HCT116 (cell line): ENCODE data around the gene FAM117A. TPM values are rescaled to one million over a fixed set of nuclear protein-coding genes. Genes with fewer than 3 reads are reported as not detected.

Experiments used
- ATAC-seq: fragments of 200-7000 bp; cut with Tn5 transposase; 2 replicates; pipeline ENCODE4 v1.9.1; 2020; ENCODE audit warnings: mild to moderate bottlenecking, moderate library complexity
- BruUV-seq: library from RNA; stranded (reverse); fragments of 400-500 nt; replicated peaks from 2 replicates; lab custom pipeline; 2021; lab: Mats Ljungman, UMichigan
- CTCF ChIA-PET: fragments of 300-600 bp; sonication (Branson Sonifier 250); formaldehyde crosslinking; loops from one replicate; lab custom pipeline; 2021; ENCODE audit warnings: antibody characterized with exemption; lab: Charles Lee
- POLR2A ChIA-PET: fragments of 300-600, 350-600 bp; sonication (Branson Sonifier 250); formaldehyde crosslinking; loops from one replicate; lab custom pipeline; 2021; ENCODE audit warnings: antibody characterized with exemption; lab: Charles Lee
- RAD21 ChIA-PET, 2 experiments: fragments of 300-600 bp; sonication (Branson Sonifier 250); formaldehyde crosslinking; loops; one replicate each; lab custom pipeline; 2023; ENCODE audit warnings: low total read pairs in 2 of 2; ENCODE audit not compliant: uncharacterized antibody in 2 of 2, unreplicated experiment in 2 of 2, low non-redundant PET in 1 of 2; lab: Charles Lee
- DNase-seq: peaks from one replicate; pipeline ENCODE4 v3.0.0-alpha.2; 2010; ENCODE audit warnings: low read depth, low spot score
- H2AFZ ChIP-seq: fragments of 200-600 bp; shearing (Covaris generic), sonication (generic); 2 replicates; pipeline ENCODE4 v1.6.1; 2017; ENCODE audit warnings: low read depth, mixed run types, mixed read lengths, antibody characterized with exemption, low read length; ENCODE audit not compliant: poor library complexity, severe bottlenecking
- H3K27ac ChIP-seq: 2 replicates; pipeline ENCODE4 v1.5.1; 2012; ENCODE audit warnings: low read depth, low read length
- H3K27me3 ChIP-seq: fragments of 200-600 bp; sonication (generic); 2 replicates; pipeline ENCODE4 v1.6.1; 2016; ENCODE audit warnings: mixed run types, low read length, mixed read lengths; ENCODE audit not compliant: insufficient read depth
- H3K36me3 ChIP-seq, 2 experiments: fragments of 200-500 bp in 1 of 2; fragments of 200-600 bp in 1 of 2; sonication (Bioruptor generic) in 1 of 2; sonication (generic) in 1 of 2; 2 replicates each; pipeline versions ENCODE4 v1.5.1 to v1.6.1; 2014 to 2016; ENCODE audit warnings: low read length in 2 of 2, inconsistent platforms in 1 of 2, mixed read lengths in 1 of 2, mixed run types in 1 of 2; ENCODE audit not compliant: insufficient read depth in 2 of 2, control insufficient read depth in 1 of 2
- H3K4me1 ChIP-seq, 2 experiments: fragments of 200-600 bp in 1 of 2; sonication (generic) in 1 of 2; 2 replicates each; pipeline versions ENCODE4 v1.5.1 to v1.6.1; 2012 to 2017; ENCODE audit warnings: low read length in 2 of 2, inconsistent platforms in 1 of 2, mild to moderate bottlenecking in 1 of 2, mixed read lengths in 1 of 2, mixed run types in 1 of 2, moderate library complexity in 1 of 2; ENCODE audit not compliant: insufficient read depth in 2 of 2, control insufficient read depth in 1 of 2
- H3K4me2 ChIP-seq: fragments of 200-600 bp; sonication (generic); 2 replicates; pipeline ENCODE4 v1.6.1; 2017; ENCODE audit warnings: mixed run types, low read length, mixed read lengths
- H3K4me3 ChIP-seq, 2 experiments: fragments of 200-600 bp in 1 of 2; sonication (generic) in 1 of 2; replicated peaks in 1 of 2; 2 replicates each; pipeline ENCODE4 v1.5.1; 2011 to 2016; ENCODE audit warnings: low read length in 2 of 2, control low read depth in 1 of 2, low read depth in 1 of 2, mild to moderate bottlenecking in 1 of 2, mixed read lengths in 1 of 2, mixed run types in 1 of 2
- H3K79me2 ChIP-seq: fragments of 200-600 bp; sonication (generic); 2 replicates; pipeline ENCODE4 v1.6.1; 2017; ENCODE audit warnings: mild to moderate bottlenecking, mixed run types, low read length, moderate library complexity, mixed read lengths; ENCODE audit not compliant: insufficient read depth
- H3K9ac ChIP-seq: fragments of 200-600 bp; sonication (generic); 2 replicates; pipeline ENCODE4 v1.6.1; 2016; ENCODE audit warnings: low read length, mixed read lengths
- H3K9me2 ChIP-seq: fragments of 200-600 bp; sonication (generic), shearing (Covaris generic); 2 replicates; pipeline ENCODE4 v1.6.1; 2017; ENCODE audit warnings: mixed run types, mild to moderate bottlenecking, moderate library complexity; ENCODE audit not compliant: insufficient read depth
- H3K9me3 ChIP-seq, 2 experiments: fragments of 200-500 bp in 1 of 2; fragments of 200-600 bp in 1 of 2; sonication (Bioruptor generic) in 1 of 2; sonication (generic) in 1 of 2; 2 replicates each; pipeline ENCODE4 v1.6.1; 2014 to 2017; ENCODE audit warnings: low read length in 2 of 2, mixed read lengths in 2 of 2, inconsistent platforms in 1 of 2, low read depth in 1 of 2, mild to moderate bottlenecking in 1 of 2, mixed run types in 1 of 2, moderate library complexity in 1 of 2; ENCODE audit not compliant: control insufficient read depth in 1 of 2, insufficient read depth in 1 of 2
- H4K20me1 ChIP-seq: fragments of 200-600 bp; sonication (generic), shearing (Covaris generic); 2 replicates; pipeline ENCODE4 v1.6.1; 2017; ENCODE audit warnings: mixed run types, mild to moderate bottlenecking, moderate library complexity; ENCODE audit not compliant: insufficient read depth
- CBX3 ChIP-seq: IDR thresholded peaks from 2 replicates; pipeline ENCODE4 v1.6.1; 2012; ENCODE audit warnings: low read depth
- CEBPB ChIP-seq: IDR thresholded peaks from 2 replicates; pipeline ENCODE4 v1.6.1; 2012; ENCODE audit warnings: low read depth
- EGR1 ChIP-seq: IDR thresholded peaks from 2 replicates; pipeline ENCODE4 v1.6.1; 2012; ENCODE audit warnings: low read depth
- ELF1 ChIP-seq: IDR thresholded peaks from 2 replicates; pipeline ENCODE4 v1.6.1; 2012; ENCODE audit warnings: low read depth, borderline replicate concordance
- EZH2 ChIP-seq: fragments of 200-600 bp; sonication (generic); IDR thresholded peaks from 2 replicates; pipeline ENCODE4 v1.6.1; 2017; ENCODE audit warnings: antibody characterized with exemption, mixed run types
- FOSL1 ChIP-seq: IDR thresholded peaks from 2 replicates; pipeline ENCODE4 v1.6.1; 2012; ENCODE audit warnings: low read depth
- JUND ChIP-seq: IDR thresholded peaks from 2 replicates; pipeline ENCODE4 v1.6.1; 2012
- RAD21 ChIP-seq: IDR thresholded peaks from 2 replicates; pipeline ENCODE4 v1.6.1; 2012; ENCODE audit warnings: low read depth, mild to moderate bottlenecking
- SIN3A ChIP-seq: IDR thresholded peaks from 2 replicates; pipeline ENCODE4 v1.6.1; 2012; ENCODE audit warnings: low read depth
- SRF ChIP-seq: IDR thresholded peaks from 2 replicates; pipeline ENCODE4 v1.6.1; 2012; ENCODE audit warnings: low read depth
- YY1 ChIP-seq: IDR thresholded peaks from 2 replicates; pipeline ENCODE4 v1.6.1; 2011; ENCODE audit warnings: low read length, low read depth, moderate library complexity, mild to moderate bottlenecking; ENCODE audit not compliant: insufficient replicate concordance; ENCODE audit errors: extremely low read depth
- ZFX ChIP-seq: fragments of 450-650 bp; IDR thresholded peaks from 2 replicates; pipeline ENCODE4 v1.6.1; 2017
- ZNF274 ChIP-seq: fragments of 200-500 bp; sonication (Bioruptor generic); IDR thresholded peaks from 2 replicates; pipeline ENCODE4 v1.6.1; 2014; ENCODE audit warnings: mild to moderate bottlenecking, low read depth, low read length, inconsistent platforms
- intact Hi-C: fragments of 100-400 bp; cut with micrococcal nuclease; formaldehyde crosslinking; loops from 2 replicates; pipeline ENCODE4 v1.10.0; 2022
- total RNA-seq: library from RNA; stranded (reverse); gene quantifications from one replicate; pipeline ENCODE4 v1.2.1, GENCODE V29; 2021; ENCODE audit not compliant: unreplicated experiment
- TF ChIP-seq, protein P1 (sequence below): IDR thresholded peaks from 2 replicates; pipeline ENCODE4 v1.6.1; 2012
- TF ChIP-seq, protein P2 (sequence below), 3 experiments: fragments of 200-600 bp in 1 of 3; sonication (generic) in 1 of 3; IDR thresholded peaks in 2 of 3; conservative IDR thresholded peaks in 1 of 3; 2 replicates each; pipeline ENCODE4 v1.5.1; 2012 to 2017; ENCODE audit warnings: low read depth in 2 of 3, low read length in 2 of 3, antibody characterized with exemption in 1 of 3, borderline replicate concordance in 1 of 3, control low read depth in 1 of 3, mild to moderate bottlenecking in 1 of 3, mixed read lengths in 1 of 3, mixed run types in 1 of 3, moderate library complexity in 1 of 3; ENCODE audit not compliant: insufficient read depth in 1 of 3

FAM117A gene
- total RNA-seq, 1 experiment from 2014 or later, result 12.8 TPM

DNA sequence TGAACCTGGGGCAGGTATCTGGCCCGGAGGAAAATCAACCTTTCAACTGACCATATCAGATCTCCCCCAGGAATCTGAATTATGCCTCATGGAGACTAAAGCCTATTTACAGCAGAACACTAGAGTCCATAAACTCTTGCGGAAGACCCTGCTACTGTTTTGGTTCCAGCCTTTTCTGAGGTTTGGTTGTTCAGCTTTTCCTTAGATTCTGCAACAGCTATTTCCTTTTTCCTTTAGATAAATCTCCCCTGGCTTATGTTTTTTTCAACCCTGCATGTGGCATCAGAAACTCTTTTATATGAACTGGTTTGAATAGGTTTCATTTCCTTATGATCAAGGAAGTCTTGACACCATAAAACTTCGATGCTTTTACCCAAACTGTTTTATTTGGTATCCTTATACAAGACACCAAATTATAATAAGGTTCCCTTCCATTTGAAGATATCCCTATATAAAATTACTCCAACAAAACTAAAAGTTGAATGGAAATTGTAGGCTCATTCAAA lies 99.2 kb downstream of the FAM117A start:
- intact Hi-C loops, result no loop called here
- no peak for DNase-seq
- Histone ChIP-seq H3K27ac (no peak overlapping the region), H3K79me2 (peaks cover 79% of the 10 kb centered on the region), H3K9me2 (no peaks in the 10 kb centered on the region), H3K9me3 (no peaks in the 10 kb centered on the region), H3K4me3 (no peak overlapping the region), H3K27me3 (no peaks in the 10 kb centered on the region), H3K36me3 (no peaks in the 10 kb centered on the region), H4K20me1 (peaks cover 6% of the 10 kb centered on the region; the same call in 1 of the 2 replicates), H3K4me1 (no peaks in the 10 kb centered on the region), H3K9ac (no peak overlapping the region), H3K4me2 (no peak overlapping the region), H2AFZ (no peak overlapping the region)
- CTCF ChIA-PET, result no interaction called here
- ATAC-seq, result no peak
- TF ChIP-seq YY1 (no peak), RAD21 (no peak), CEBPB (no peak), CBX3 (no peak), JUND (no peak), ZFX (no peak), EGR1 (no peak), FOSL1 (no peak), SRF (no peak), EZH2 (no peak), ELF1 (no peak), ZNF274 (no peak), SIN3A (no peak)
- TF ChIP-seq, protein P1, sequence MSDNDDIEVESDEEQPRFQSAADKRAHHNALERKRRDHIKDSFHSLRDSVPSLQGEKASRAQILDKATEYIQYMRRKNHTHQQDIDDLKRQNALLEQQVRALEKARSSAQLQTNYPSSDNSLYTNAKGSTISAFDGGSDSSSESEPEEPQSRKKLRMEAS, result no peak
- TF ChIP-seq, protein P2, sequence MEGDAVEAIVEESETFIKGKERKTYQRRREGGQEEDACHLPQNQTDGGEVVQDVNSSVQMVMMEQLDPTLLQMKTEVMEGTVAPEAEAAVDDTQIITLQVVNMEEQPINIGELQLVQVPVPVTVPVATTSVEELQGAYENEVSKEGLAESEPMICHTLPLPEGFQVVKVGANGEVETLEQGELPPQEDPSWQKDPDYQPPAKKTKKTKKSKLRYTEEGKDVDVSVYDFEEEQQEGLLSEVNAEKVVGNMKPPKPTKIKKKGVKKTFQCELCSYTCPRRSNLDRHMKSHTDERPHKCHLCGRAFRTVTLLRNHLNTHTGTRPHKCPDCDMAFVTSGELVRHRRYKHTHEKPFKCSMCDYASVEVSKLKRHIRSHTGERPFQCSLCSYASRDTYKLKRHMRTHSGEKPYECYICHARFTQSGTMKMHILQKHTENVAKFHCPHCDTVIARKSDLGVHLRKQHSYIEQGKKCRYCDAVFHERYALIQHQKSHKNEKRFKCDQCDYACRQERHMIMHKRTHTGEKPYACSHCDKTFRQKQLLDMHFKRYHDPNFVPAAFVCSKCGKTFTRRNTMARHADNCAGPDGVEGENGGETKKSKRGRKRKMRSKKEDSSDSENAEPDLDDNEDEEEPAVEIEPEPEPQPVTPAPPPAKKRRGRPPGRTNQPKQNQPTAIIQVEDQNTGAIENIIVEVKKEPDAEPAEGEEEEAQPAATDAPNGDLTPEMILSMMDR (IDR thresholded peaks at IDR 0.05 in 2 of 3, conservative IDR thresholded peaks at IDR 0.05 in 1 of 3; ENCODE audit: borderline replicate concordance in 1 of 3, insufficient read depth in 1 of 3, low read depth in 2 of 3, low read length in 2 of 3), result no peak
- POLR2A ChIA-PET, result interaction anchor here (2.0 kb wide), 1 partner anchor 12 kb away, joined by 9 read pairs; no protein-coding TSS in a partner anchor
- RAD21 ChIA-PET, result interaction anchor here in 1 of 2 experiments (1.2 kb wide), 1 partner anchor 18 kb away, joined by 4 read pairs; no protein-coding TSS in a partner anchor
- no TSS peak for BruUV-seq

Other genes starting within 250 kb of the FAM117A start
- gene NXPH3, start 188.3 kb downstream of the FAM117A start, total RNA-seq, result 0.10 TPM
- 85.1 TPM for gene SPOP, start 86.0 kb downstream of the FAM117A start, total RNA-seq
- gene SLC35B1, start 56.2 kb downstream of the FAM117A start, total RNA-seq, result 87.5 TPM
- 79.5 TPM for gene KAT7, start 24.6 kb upstream of the FAM117A start, total RNA-seq
- not detected for gene TAC4, start 83.9 kb upstream of the FAM117A start, total RNA-seq
- 14.0 TPM for gene DLX4, start 205.1 kb upstream of the FAM117A start, total RNA-seq
- gene DLX3, start 231.1 kb upstream of the FAM117A start, total RNA-seq, result not detected